Measurements from ENCODE around the gene TEFM.

Gene TEFM

DNA sequence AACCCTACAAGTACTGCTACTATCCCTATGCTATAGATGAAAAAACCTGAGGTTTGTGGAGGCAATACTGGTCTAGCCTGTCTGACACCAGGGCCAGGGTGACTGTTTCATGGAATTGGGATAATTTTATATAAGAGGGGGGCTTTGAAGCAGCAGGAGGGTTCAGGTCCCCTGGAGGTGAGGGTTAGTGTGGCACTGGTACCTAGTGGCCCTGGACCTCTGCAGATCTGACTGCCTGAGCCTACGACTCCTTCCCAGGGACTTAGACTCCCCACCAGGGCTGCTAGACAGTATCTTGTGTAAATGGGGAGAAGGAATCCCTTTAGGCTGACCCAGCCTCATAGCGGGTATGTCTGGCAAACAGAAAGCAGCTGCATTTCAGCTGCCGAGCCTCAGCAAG is 22.5 kb upstream of the TEFM start:
- Histone ChIP-seq H3K9ac (ENCODE audit: insufficient read length, low read depth) (no peak overlapping the region), H3K27me3 (ENCODE audit: insufficient read depth, insufficient read length) (peaks cover 4% of the 10 kb centered on the region), H3K4me3 (ENCODE audit: insufficient read length, low read depth) (no peak overlapping the region), H3K36me3 (ENCODE audit: insufficient read depth, insufficient read length, low read length) (no peaks in the 10 kb centered on the region), H3K9me3 (ENCODE audit: insufficient read depth, low read length) (no peaks in the 10 kb centered on the region), H3K4me1 (ENCODE audit: insufficient read depth, insufficient read length) (no peaks in the 10 kb centered on the region)
- TF ChIP-seq ZNF274 (IDR thresholded peaks at IDR 0.05; ENCODE audit: low read depth, low read length) = no peak
- no peak for TF ChIP-seq YY1 (IDR thresholded peaks at IDR 0.05; ENCODE audit: insufficient read depth, insufficient read length)
- no peak for TF ChIP-seq SUZ12 (IDR thresholded peaks at IDR 0.05; ENCODE audit: extremely low read depth, insufficient read depth, insufficient read length)
- DNase-seq (ENCODE audit: low read depth, low spot score) = no peak

DNA sequence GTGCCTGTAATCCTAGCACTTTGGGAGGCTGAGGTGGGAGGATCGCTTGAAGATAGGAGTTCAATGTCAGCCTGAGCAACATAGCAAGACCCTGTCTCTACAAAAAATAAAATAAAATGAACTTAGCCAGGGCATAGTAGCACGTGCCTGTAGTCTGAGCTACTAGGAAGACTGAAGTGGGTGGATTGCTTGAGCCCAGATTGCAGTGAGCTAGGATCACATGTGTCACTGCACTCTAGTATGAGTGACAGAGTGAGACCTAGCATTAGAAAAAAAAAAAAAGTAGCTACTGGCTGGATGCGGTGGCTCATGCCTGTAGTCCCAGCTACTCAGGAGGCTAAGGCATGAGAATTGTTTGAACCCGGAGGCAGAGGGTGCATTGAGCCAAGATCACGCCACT is 21.7 kb upstream of the TEFM start:
- no peak for TF ChIP-seq YY1 (IDR thresholded peaks at IDR 0.05; ENCODE audit: insufficient read depth, insufficient read length)
- TF ChIP-seq SUZ12 (IDR thresholded peaks at IDR 0.05; ENCODE audit: extremely low read depth, insufficient read depth, insufficient read length) = no peak
- TF ChIP-seq ZNF274 (IDR thresholded peaks at IDR 0.05; ENCODE audit: low read depth, low read length) = no peak
- H3K27me3 ChIP-seq (ENCODE audit: insufficient read depth, insufficient read length) = peaks cover 12% of the 10 kb centered on the region
- H3K9ac ChIP-seq (ENCODE audit: insufficient read length, low read depth) = no peak overlapping the region
- no peaks in the 10 kb centered on the region for H3K36me3 ChIP-seq (ENCODE audit: insufficient read depth, insufficient read length, low read length)
- H3K9me3 ChIP-seq (ENCODE audit: insufficient read depth, low read length) = no peaks in the 10 kb centered on the region
- no peak overlapping the region for H3K4me3 ChIP-seq (ENCODE audit: insufficient read length, low read depth)
- no peaks in the 10 kb centered on the region for H3K4me1 ChIP-seq (ENCODE audit: insufficient read depth, insufficient read length)
- no peak for DNase-seq (ENCODE audit: low read depth, low spot score)

DNA sequence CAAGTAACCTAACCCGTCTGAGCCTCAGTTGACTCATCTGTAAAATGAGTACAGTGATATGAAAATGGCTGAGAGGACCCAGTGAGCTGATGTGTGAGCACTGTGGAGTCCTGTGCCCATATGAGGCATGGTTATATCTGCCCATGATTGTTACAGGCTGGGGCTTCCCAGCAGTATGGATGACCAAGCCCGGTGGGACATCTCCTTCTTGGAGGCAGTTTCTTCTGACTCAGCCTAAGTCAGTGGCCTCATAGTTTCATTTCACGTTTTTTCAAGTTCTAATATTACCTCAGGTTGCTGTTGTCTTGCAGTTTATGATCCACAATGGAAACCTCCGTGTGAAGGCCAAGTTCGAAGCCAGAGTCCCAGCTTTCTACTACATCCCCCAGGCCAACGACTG is 20.5 kb upstream of the TEFM start:
- Histone ChIP-seq H3K4me3 (ENCODE audit: insufficient read length, low read depth) (no peak overlapping the region), H3K9me3 (ENCODE audit: insufficient read depth, low read length) (no peaks in the 10 kb centered on the region), H3K36me3 (ENCODE audit: insufficient read depth, insufficient read length, low read length) (no peaks in the 10 kb centered on the region), H3K9ac (ENCODE audit: insufficient read length, low read depth) (no peak overlapping the region), H3K27me3 (ENCODE audit: insufficient read depth, insufficient read length) (peaks cover 25% of the 10 kb centered on the region), H3K4me1 (ENCODE audit: insufficient read depth, insufficient read length) (no peaks in the 10 kb centered on the region)
- DNase-seq (ENCODE audit: low read depth, low spot score) = no peak
- TF ChIP-seq ZNF274 (IDR thresholded peaks at IDR 0.05; ENCODE audit: low read depth, low read length) (no peak), SUZ12 (IDR thresholded peaks at IDR 0.05; ENCODE audit: extremely low read depth, insufficient read depth, insufficient read length) (no peak), YY1 (IDR thresholded peaks at IDR 0.05; ENCODE audit: insufficient read depth, insufficient read length) (no peak)

DNA sequence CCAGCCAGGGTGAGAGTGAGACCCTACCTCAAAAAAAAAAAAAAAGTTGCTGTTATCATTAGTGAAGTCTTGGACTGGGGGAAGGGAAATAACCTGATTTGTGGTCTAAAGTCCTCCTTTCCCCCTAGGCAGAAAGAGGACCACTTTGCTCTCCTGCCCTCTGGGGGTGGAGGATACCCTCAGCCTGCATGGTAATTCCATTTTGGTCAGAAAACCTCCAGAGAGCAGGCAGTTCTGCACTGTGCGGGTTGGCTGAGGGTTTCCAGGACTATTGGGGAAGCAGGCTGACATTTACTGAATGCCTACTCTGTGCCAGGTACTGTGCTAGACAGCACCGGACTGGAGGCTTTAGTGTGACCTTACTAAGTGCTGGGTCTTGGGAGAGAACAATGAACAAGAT is 18.3 kb upstream of the TEFM start:
- no peak for TF ChIP-seq ZNF274 (IDR thresholded peaks at IDR 0.05; ENCODE audit: low read depth, low read length)
- no peak for TF ChIP-seq SUZ12 (IDR thresholded peaks at IDR 0.05; ENCODE audit: extremely low read depth, insufficient read depth, insufficient read length)
- no peak for TF ChIP-seq YY1 (IDR thresholded peaks at IDR 0.05; ENCODE audit: insufficient read depth, insufficient read length)
- no peak overlapping the region for H3K9ac ChIP-seq (ENCODE audit: insufficient read length, low read depth)
- no peaks in the 10 kb centered on the region for H3K36me3 ChIP-seq (ENCODE audit: insufficient read depth, insufficient read length, low read length)
- no peak for DNase-seq (ENCODE audit: low read depth, low spot score)
- no peaks in the 10 kb centered on the region for H3K4me1 ChIP-seq (ENCODE audit: insufficient read depth, insufficient read length)
- no peaks in the 10 kb centered on the region for H3K9me3 ChIP-seq (ENCODE audit: insufficient read depth, low read length)
- peaks cover 38% of the 10 kb centered on the region for H3K27me3 ChIP-seq (ENCODE audit: insufficient read depth, insufficient read length)
- no peak overlapping the region for H3K4me3 ChIP-seq (ENCODE audit: insufficient read length, low read depth)

DNA sequence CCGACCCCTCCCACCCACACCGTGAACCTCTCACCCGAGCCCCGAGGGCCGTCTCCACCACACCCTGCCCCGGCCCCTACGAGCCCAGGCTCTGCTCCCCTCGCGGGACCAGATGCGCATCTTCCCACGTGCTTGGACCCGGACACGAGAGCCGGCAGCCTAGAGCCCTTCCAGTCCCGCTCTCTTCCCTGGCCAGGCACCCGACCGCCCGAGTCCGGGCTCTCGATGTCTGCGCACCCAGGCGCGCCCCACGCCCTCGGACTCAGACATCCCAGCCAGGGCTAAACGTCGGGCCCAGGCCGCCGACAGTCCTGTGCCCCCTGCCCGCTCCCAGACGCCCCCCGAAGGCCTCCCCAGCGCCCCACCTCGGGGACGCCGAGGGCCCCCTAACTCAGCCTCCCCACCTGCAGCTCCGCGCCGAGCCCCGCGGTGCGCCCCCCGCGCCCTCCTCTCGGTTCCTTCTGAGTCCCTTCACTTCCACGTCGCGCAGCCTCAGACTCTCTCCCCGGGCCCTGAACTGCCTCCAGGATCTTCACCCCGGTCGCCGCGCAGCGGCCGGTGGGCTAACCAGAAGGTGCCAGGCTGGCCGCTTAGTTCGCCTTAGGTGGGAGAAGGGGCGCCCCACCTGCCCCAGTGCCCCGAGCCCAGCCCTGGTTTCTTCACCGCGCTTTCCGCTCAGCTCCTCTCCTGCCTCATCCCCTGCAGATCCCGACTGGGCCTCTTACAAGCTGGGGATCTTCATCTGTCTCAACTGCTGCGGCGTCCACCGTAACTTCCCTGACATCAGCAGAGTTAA is 16.4 kb upstream of the TEFM start:
- Histone ChIP-seq H3K4me3 (ENCODE audit: insufficient read length, low read depth) (peak overlapping the region; percentile 36), H3K9ac (ENCODE audit: insufficient read length, low read depth) (peak overlapping the region; percentile 21), H3K36me3 (ENCODE audit: insufficient read depth, insufficient read length, low read length) (no peaks in the 10 kb centered on the region), H3K9me3 (ENCODE audit: insufficient read depth, low read length) (no peaks in the 10 kb centered on the region), H3K4me1 (ENCODE audit: insufficient read depth, insufficient read length) (no peaks in the 10 kb centered on the region), H3K27me3 (ENCODE audit: insufficient read depth, insufficient read length) (peaks cover 38% of the 10 kb centered on the region)
- TF ChIP-seq YY1 (IDR thresholded peaks at IDR 0.05; ENCODE audit: insufficient read depth, insufficient read length) = no peak
- TF ChIP-seq SUZ12 (IDR thresholded peaks at IDR 0.05; ENCODE audit: extremely low read depth, insufficient read depth, insufficient read length) = no peak
- TF ChIP-seq ZNF274 (IDR thresholded peaks at IDR 0.05; ENCODE audit: low read depth, low read length) = no peak
- no peak for DNase-seq (ENCODE audit: low read depth, low spot score)

DNA sequence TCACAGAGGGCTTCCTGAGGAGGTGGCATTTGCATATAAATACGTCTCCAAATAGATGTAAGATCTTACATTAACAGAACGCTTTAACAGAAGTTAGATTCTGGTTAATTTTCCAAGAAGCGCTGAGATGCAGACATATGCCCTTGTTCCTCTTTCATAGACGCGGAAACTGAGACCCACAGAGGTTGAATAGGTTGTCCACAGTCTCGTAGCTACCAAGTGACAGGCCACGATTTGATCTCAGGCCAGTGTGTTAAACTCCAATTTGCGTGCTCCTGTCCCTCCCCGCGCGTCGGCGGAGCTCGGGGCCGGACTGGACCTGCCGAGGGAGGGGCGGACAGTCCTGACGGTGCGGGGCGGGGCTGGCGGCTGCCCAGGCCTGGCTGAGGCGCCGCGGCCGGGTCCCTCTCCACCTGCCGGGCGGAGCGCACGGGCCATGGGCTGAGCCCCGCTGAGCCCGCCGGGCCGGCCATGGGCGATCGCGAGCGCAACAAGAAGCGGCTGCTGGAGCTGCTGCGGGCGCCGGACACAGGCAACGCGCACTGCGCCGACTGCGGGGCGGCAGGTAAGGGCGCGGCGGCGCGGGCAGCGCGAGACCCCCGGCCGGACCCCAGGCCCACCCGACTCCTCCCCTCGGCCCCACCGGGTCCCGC is 15.6 kb upstream of the TEFM start, which contains the start of gene ADAP2:
Gene ADAP2 (plus strand): TSS at position 402 of the 653 bp plus-strand sequence. CDS start 70 bp downstream, at position 472.
- DNase-seq (ENCODE audit: low read depth, low spot score) = no peak

More for the DNA sequence above, 15.6 kb upstream of the TEFM start, which contains the start of gene ADAP2:
- Histone ChIP-seq H3K36me3 (ENCODE audit: insufficient read depth, insufficient read length, low read length) (no peaks in the 10 kb centered on the region), H3K27me3 (ENCODE audit: insufficient read depth, insufficient read length) (peaks cover 38% of the 10 kb centered on the region), H3K4me3 (ENCODE audit: insufficient read length, low read depth) (peak within 1 kb of the TSS; percentile 36), H3K4me1 (ENCODE audit: insufficient read depth, insufficient read length) (no peaks in the 10 kb centered on the region), H3K9ac (ENCODE audit: insufficient read length, low read depth) (peak within 1 kb of the TSS; percentile 21), H3K9me3 (ENCODE audit: insufficient read depth, low read length) (no peaks in the 10 kb centered on the region)
- TF ChIP-seq YY1 (IDR thresholded peaks at IDR 0.05; ENCODE audit: insufficient read depth, insufficient read length) (no peak), SUZ12 (IDR thresholded peaks at IDR 0.05; ENCODE audit: extremely low read depth, insufficient read depth, insufficient read length) (no peak), ZNF274 (IDR thresholded peaks at IDR 0.05; ENCODE audit: low read depth, low read length) (no peak)

All from NT2/D1 (cell line).